Measurements from ENCODE around the gene KIFC3. TPM values are rescaled to one million over a fixed set of nuclear protein-coding genes. Genes with fewer than 3 reads are reported as not detected.
A peak's percentile ranks its signal among the peaks of the same experiment; 100 is the strongest.

KIFC3 gene
- total and polyA plus RNA-seq, 2 of the 13 experiments (the other 11 are each of a cell fraction or from before 2014, with no cell fraction given), result 42.1 to 45.3 TPM

DNA sequence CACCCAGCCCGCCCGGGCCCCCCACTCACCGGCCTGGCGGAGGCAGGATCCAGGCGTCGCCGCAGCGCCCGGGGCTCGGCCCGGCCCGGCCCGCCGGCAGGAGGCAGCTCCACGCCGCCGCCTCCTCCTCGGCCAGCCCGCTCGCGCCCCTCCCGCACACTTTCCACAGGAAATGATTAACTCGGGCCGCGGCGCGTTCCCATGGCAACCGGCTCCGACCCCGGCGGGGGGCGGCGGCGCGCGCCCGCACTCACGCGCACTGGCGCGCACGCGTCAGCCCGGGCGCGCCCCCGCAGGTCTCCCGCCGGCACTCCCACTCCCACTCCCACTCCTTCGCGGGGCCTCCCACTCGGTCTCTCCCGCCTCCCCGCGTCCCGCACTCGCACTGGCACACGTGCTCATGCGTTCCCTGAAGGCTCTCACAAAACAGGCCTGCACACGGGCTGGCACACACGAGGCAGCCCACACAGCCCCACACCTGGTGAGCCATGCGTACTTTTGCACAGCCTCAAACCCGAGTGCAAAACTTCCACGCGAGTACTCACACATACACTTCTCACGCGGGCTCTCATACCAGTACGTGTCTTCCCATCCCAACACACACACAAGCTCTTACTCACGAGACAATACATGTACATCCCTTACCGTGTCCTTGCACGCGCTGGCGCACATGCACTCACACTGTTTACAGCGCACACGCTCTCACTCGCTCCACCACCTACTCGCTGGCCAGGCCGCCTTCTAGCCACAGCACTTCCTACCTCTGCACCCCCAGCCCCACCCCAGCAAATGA, at the start of gene KIFC3 (continued):
- TF ChIP-seq, protein P1, sequence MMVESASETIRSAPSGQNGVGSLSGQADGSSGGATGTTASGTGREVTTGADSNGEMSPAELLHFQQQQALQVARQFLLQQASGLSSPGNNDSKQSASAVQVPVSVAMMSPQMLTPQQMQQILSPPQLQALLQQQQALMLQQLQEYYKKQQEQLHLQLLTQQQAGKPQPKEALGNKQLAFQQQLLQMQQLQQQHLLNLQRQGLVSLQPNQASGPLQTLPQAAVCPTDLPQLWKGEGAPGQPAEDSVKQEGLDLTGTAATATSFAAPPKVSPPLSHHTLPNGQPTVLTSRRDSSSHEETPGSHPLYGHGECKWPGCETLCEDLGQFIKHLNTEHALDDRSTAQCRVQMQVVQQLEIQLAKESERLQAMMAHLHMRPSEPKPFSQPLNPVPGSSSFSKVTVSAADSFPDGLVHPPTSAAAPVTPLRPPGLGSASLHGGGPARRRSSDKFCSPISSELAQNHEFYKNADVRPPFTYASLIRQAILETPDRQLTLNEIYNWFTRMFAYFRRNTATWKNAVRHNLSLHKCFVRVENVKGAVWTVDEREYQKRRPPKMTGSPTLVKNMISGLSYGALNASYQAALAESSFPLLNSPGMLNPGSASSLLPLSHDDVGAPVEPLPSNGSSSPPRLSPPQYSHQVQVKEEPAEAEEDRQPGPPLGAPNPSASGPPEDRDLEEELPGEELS (CRISPR knock-in tag; IDR thresholded peaks at IDR 0.05), result peak; percentile 67
- TF ChIP-seq ZNF746 (CRISPR knock-in tag; IDR thresholded peaks at IDR 0.05) (no peak), SIX4 (CRISPR knock-in tag; IDR thresholded peaks at IDR 0.05) (no peak), CHD4 (IDR thresholded peaks at IDR 0.05; ENCODE audit: borderline replicate concordance, low read length) (0 out of 2 replicates have a peak, but pooled peaks have one; percentile 55), TOPORS (CRISPR knock-in tag; IDR thresholded peaks at IDR 0.05) (peak; percentile 95), NRL (CRISPR knock-in tag; IDR thresholded peaks at IDR 0.05; ENCODE audit: borderline replicate concordance) (peak; percentile 79; the same call in 1 of the 2 replicates), ZNF557 (CRISPR knock-in tag; IDR thresholded peaks at IDR 0.05) (0 out of 2 replicates have a peak, but pooled peaks have one; percentile 89), ZNF10 (CRISPR knock-in tag; IDR thresholded peaks at IDR 0.05; ENCODE audit: borderline replicate concordance, low read depth) (0 out of 2 replicates have a peak, but pooled peaks have one; percentile 77), ZNF260 (CRISPR knock-in tag; IDR thresholded peaks at IDR 0.05; ENCODE audit: borderline replicate concordance, low read depth) (0 out of 2 replicates have a peak, but pooled peaks have one; percentile 39), ZNF44 (CRISPR knock-in tag; IDR thresholded peaks at IDR 0.05) (peak; percentile 91), KAT2B (IDR thresholded peaks at IDR 0.05; ENCODE audit: borderline replicate concordance, low read depth, low read length) (no peak), GTF2F1 (IDR thresholded peaks at IDR 0.05; ENCODE audit: low read length) (no peak), ZNF670 (CRISPR knock-in tag; IDR thresholded peaks at IDR 0.05; ENCODE audit: borderline replicate concordance) (no peak; the same call in 1 of the 2 replicates), MED8 (CRISPR knock-in tag; IDR thresholded peaks at IDR 0.05; ENCODE audit: insufficient replicate concordance) (no peak), ZNF12 (CRISPR knock-in tag; IDR thresholded peaks at IDR 0.05) (peak; percentile 40; the same call in 1 of the 2 replicates), MATR3 (CRISPR knock-in tag; IDR thresholded peaks at IDR 0.05) (no peak), ESRRA (CRISPR knock-in tag; IDR thresholded peaks at IDR 0.05; ENCODE audit: low read depth) (no peak; the same call in 1 of the 2 replicates), ASH2L (IDR thresholded peaks at IDR 0.05; ENCODE audit: insufficient read length, low read depth, low read length) (peak; percentile 83), MTA1 (CRISPR knock-in tag; IDR thresholded peaks at IDR 0.05; ENCODE audit: borderline replicate concordance) (peak; percentile 91)
- TF ChIP-seq, protein P2, sequence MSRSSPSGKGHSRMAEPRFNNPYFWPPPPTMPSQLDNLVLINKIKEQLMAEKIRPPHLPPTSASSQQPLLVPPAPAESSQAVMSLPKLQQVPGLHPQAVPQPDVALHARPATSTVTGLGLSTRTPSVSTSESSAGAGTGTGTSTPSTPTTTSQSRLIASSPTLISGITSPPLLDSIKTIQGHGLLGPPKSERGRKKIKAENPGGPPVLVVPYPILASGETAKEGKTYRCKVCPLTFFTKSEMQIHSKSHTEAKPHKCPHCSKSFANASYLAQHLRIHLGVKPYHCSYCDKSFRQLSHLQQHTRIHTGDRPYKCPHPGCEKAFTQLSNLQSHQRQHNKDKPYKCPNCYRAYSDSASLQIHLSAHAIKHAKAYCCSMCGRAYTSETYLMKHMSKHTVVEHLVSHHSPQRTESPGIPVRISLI (CRISPR knock-in tag; IDR thresholded peaks at IDR 0.05; ENCODE audit: borderline replicate concordance), result 0 out of 2 replicates have a peak, but pooled peaks have one; percentile 17
- TF ChIP-seq, protein P3, sequence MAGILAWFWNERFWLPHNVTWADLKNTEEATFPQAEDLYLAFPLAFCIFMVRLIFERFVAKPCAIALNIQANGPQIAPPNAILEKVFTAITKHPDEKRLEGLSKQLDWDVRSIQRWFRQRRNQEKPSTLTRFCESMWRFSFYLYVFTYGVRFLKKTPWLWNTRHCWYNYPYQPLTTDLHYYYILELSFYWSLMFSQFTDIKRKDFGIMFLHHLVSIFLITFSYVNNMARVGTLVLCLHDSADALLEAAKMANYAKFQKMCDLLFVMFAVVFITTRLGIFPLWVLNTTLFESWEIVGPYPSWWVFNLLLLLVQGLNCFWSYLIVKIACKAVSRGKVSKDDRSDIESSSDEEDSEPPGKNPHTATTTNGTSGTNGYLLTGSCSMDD (CRISPR knock-in tag; IDR thresholded peaks at IDR 0.05), result 0 out of 2 replicates have a peak, but pooled peaks have one; percentile 66
- TF ChIP-seq, protein P4, sequence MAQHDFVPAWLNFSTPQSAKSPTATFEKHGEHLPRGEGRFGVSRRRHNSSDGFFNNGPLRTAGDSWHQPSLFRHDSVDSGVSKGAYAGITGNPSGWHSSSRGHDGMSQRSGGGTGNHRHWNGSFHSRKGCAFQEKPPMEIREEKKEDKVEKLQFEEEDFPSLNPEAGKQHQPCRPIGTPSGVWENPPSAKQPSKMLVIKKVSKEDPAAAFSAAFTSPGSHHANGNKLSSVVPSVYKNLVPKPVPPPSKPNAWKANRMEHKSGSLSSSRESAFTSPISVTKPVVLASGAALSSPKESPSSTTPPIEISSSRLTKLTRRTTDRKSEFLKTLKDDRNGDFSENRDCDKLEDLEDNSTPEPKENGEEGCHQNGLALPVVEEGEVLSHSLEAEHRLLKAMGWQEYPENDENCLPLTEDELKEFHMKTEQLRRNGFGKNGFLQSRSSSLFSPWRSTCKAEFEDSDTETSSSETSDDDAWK (CRISPR knock-in tag; IDR thresholded peaks at IDR 0.05), result no peak

Measured in HepG2 (cell line).